Endothelial cell of umbilical vein (primary cell): ENCODE measurements around the gene ZNF407. TPM values are rescaled to one million over a fixed set of nuclear protein-coding genes. Genes with fewer than 3 reads are reported as not detected.

Experiments used
- BruUV-seq: library from RNA; stranded (reverse); fragments of 400-500 nt; replicated peaks from 2 replicates; lab custom pipeline; 2021; lab: Mats Ljungman, UMichigan
- CTCF ChIA-PET: fragments of 300-600, 350-600 bp; sonication (Branson Sonifier 250); formaldehyde crosslinking; loops from one replicate; lab custom pipeline; 2021; ENCODE audit warnings: antibody characterized with exemption, inconsistent platforms; lab: Charles Lee
- POLR2A ChIA-PET: fragments of 300-600, 350-600 bp; sonication (Branson Sonifier 250); formaldehyde crosslinking; loops from one replicate; lab custom pipeline; 2021; ENCODE audit warnings: antibody characterized with exemption, inconsistent platforms; lab: Charles Lee
- DNase-seq: peaks from one replicate; pipeline ENCODE4 v3.0.0-alpha.2; 2011; ENCODE audit warnings: low read depth, low spot score
- FAIRE-seq: peaks from 2 replicates; lab custom pipeline; 2011; peaks lifted over from hg19 to GRCh38; lab: Jason Lieb, UNC
- H2AFZ ChIP-seq: 2 replicates; pipeline ENCODE4 v1.6.0; 2012; ENCODE audit warnings: low read depth, low read length, control low read depth, inconsistent platforms
- H3K27ac ChIP-seq: 2 replicates; pipeline ENCODE4 v1.5.1; 2011; ENCODE audit warnings: low read depth, mild to moderate bottlenecking, control low read depth, low read length, moderate library complexity; ENCODE audit not compliant: insufficient read depth
- H3K27me3 ChIP-seq, 2 experiments: 2 replicates each; pipeline versions ENCODE4 v1.6.0 to v1.6.1; 2011; ENCODE audit warnings: low read length in 2 of 2, mixed read lengths in 1 of 2; ENCODE audit not compliant: control insufficient read depth in 2 of 2, insufficient read depth in 2 of 2
- H3K36me3 ChIP-seq, 2 experiments: 2 replicates in 1 of 2; 3 replicates in 1 of 2; pipeline ENCODE4 v1.5.1; 2011; ENCODE audit warnings: low read length in 2 of 2, mild to moderate bottlenecking in 1 of 2, moderate library complexity in 1 of 2; ENCODE audit not compliant: control insufficient read depth in 2 of 2, insufficient read depth in 2 of 2; ENCODE audit errors: extremely low read depth in 1 of 2
- H3K4me1 ChIP-seq: 3 replicates; pipeline ENCODE4 v1.5.1; 2011; ENCODE audit warnings: mild to moderate bottlenecking, low read length; ENCODE audit not compliant: control insufficient read depth, insufficient read depth; ENCODE audit errors: extremely low read depth
- H3K4me2 ChIP-seq: 2 replicates; pipeline ENCODE4 v1.6.1; 2011; ENCODE audit warnings: low read length, control low read depth, mixed read lengths; ENCODE audit not compliant: insufficient read depth
- H3K4me3 ChIP-seq, 3 experiments: fragments of 200-600 bp in 1 of 3; sonication (generic), shearing (Covaris generic) in 1 of 3; replicated peaks in 1 of 3; 2 replicates each; pipeline ENCODE4 v1.5.1; 2011 to 2016; ENCODE audit warnings: control low read depth in 3 of 3, low read length in 3 of 3, mild to moderate bottlenecking in 2 of 3, inconsistent platforms in 1 of 3, low read depth in 1 of 3, moderate library complexity in 1 of 3; ENCODE audit not compliant: insufficient read depth in 1 of 3
- H3K79me2 ChIP-seq: 2 replicates; pipeline ENCODE4 v1.6.0; 2012; ENCODE audit warnings: low read length, inconsistent platforms; ENCODE audit not compliant: control insufficient read depth, insufficient read depth
- H3K9ac ChIP-seq: replicated peaks from 2 replicates; pipeline ENCODE3; 2011; ENCODE audit warnings: low read length, control low read depth; ENCODE audit not compliant: insufficient read depth; ENCODE audit errors: extremely low read depth
- H3K9me1 ChIP-seq: replicated peaks from 3 replicates; pipeline ENCODE4 v1.6.0; 2011; ENCODE audit warnings: mild to moderate bottlenecking, low read length; ENCODE audit not compliant: control insufficient read depth, insufficient read depth; ENCODE audit errors: extremely low read depth
- H3K9me3 ChIP-seq: replicated peaks from 2 replicates; pipeline ENCODE4 v1.5.1; 2012; ENCODE audit warnings: low read length, inconsistent platforms; ENCODE audit not compliant: control insufficient read depth, insufficient read depth
- H4K20me1 ChIP-seq: replicated peaks from 2 replicates; pipeline ENCODE3; 2011; ENCODE audit warnings: mild to moderate bottlenecking, low read length; ENCODE audit not compliant: control insufficient read depth, insufficient read depth; ENCODE audit errors: extremely low read depth
- EZH2 ChIP-seq: IDR thresholded peaks from 2 replicates; pipeline ENCODE4 v1.6.1; 2012; ENCODE audit warnings: borderline replicate concordance, low read depth, mild to moderate bottlenecking, moderate library complexity, low read length, inconsistent platforms; ENCODE audit not compliant: severe bottlenecking
- FOS ChIP-seq: IDR thresholded peaks from 2 replicates; pipeline ENCODE4 v1.6.1; 2011; ENCODE audit warnings: mild to moderate bottlenecking, low read length, moderate library complexity, borderline replicate concordance; ENCODE audit not compliant: insufficient read depth
- GATA2 ChIP-seq: IDR thresholded peaks from 2 replicates; pipeline ENCODE4 v1.7.0; 2011; ENCODE audit warnings: low read depth, mild to moderate bottlenecking, moderate library complexity, mixed read lengths, low read length; ENCODE audit not compliant: insufficient read length, insufficient read depth
- JUN ChIP-seq: IDR thresholded peaks from 2 replicates; pipeline ENCODE4 v1.6.1; 2011; ENCODE audit warnings: borderline replicate concordance, low read depth; ENCODE audit not compliant: insufficient read length, insufficient read depth
- MYC ChIP-seq: IDR thresholded peaks from one replicate; pipeline ENCODE4 v1.6.1; 2011; ENCODE audit warnings: mild to moderate bottlenecking, low read depth, low read length
- POLR2A ChIP-seq: IDR thresholded peaks from 2 replicates; pipeline ENCODE4 v1.6.1; 2012; ENCODE audit warnings: low read depth, mild to moderate bottlenecking, control low read depth, low read length
- POLR2AphosphoS5 ChIP-seq: IDR thresholded peaks from 2 replicates; pipeline ENCODE4 v1.6.1; 2012; ENCODE audit warnings: low read depth, mild to moderate bottlenecking, control low read depth, low read length, moderate library complexity; ENCODE audit not compliant: insufficient read depth
- dilution Hi-C: fragments of 300-500 bp; cut with MboI; formaldehyde crosslinking; loops from one replicate; pipeline ENCODE4 v1.15.0; 2019; ENCODE audit warnings: low sequenced_read_pairs; ENCODE audit not compliant: extremely low pct_ligation_motif_present
- intact Hi-C: fragments of 100-400 bp; cut with micrococcal nuclease; formaldehyde crosslinking; loops from one replicate; pipeline ENCODE4 v1.10.0; 2022
- polyA plus RNA-seq, 4 experiments: library from polyadenylated mRNA; depleted of rRNA in 3 of 4; stranded (reverse) in 3 of 4; unstranded in 1 of 4; fragments of >200 nt; gene quantifications; 2 replicates each; pipeline versions ENCODE4 v1.2.1 to v1.2.3, GENCODE V29; 2011 to 2012; ENCODE audit warnings: missing spikeins in 1 of 4
- total RNA-seq: library from RNA; stranded (reverse); gene quantifications from 2 replicates; pipeline ENCODE4 v1.2.3, GENCODE V29; 2021
- TF ChIP-seq, protein P1 (sequence below), 2 donors: IDR thresholded peaks; 1 replicate in 1 of 2; 2 replicates in 1 of 2; pipeline ENCODE4 v1.5.1; 2011; ENCODE audit warnings: low read length in 2 of 2, mild to moderate bottlenecking in 2 of 2, moderate library complexity in 2 of 2, control low read depth in 1 of 2, inconsistent platforms in 1 of 2, low read depth in 1 of 2; ENCODE audit not compliant: insufficient read depth in 1 of 2; ENCODE audit errors: extremely low read depth in 1 of 2
- TF ChIP-seq, protein P2 (sequence below): IDR thresholded peaks from 2 replicates; pipeline ENCODE4 v1.6.1; 2011; ENCODE audit not compliant: insufficient read depth, insufficient read length

ZNF407 gene
- total and polyA plus RNA-seq, 2 donors (not counting 3 experiments of a cell fraction or from before 2014, with no cell fraction given): 3.8 to 20.1 TPM

DNA sequence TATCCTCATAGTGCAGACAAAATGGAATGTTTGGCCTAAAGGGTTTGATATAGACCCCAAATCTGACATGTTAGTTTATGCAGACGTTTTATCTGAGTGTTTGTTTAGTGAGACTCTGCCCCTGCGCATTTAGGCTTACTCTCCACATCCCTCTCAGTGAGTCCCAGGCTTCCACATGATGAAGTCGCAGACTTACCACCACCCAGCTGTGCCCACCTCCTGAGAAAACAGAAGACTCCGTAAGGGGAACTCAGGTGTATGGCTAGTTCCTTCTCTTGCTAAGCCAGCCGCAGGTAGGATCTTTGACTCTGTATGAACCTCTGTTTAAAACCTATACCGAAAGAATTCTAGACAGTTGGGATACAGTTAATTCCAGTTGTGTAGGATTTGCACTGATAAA, 338.7 kb downstream of the ZNF407 start:
- DNase-seq: no peak
- intact Hi-C loops: no loop called here
- ChIA-PET CTCF (interaction anchor here (1.5 kb wide), 1 partner anchor 14 kb away, joined by 4 read pairs; no protein-coding TSS in a partner anchor), POLR2A (no interaction called here)
- no peak overlapping the region for H3K4me3 ChIP-seq
- H4K20me1 ChIP-seq: no peaks in the 10 kb centered on the region
- H3K27ac ChIP-seq: no peak overlapping the region
- no TSS peak for BruUV-seq
- TF ChIP-seq POLR2A (no peak), GATA2 (no peak), FOS (no peak), MYC (no peak), JUN (no peak), POLR2AphosphoS5 (no peak), EZH2 (no peak)
- TF ChIP-seq, protein P1, sequence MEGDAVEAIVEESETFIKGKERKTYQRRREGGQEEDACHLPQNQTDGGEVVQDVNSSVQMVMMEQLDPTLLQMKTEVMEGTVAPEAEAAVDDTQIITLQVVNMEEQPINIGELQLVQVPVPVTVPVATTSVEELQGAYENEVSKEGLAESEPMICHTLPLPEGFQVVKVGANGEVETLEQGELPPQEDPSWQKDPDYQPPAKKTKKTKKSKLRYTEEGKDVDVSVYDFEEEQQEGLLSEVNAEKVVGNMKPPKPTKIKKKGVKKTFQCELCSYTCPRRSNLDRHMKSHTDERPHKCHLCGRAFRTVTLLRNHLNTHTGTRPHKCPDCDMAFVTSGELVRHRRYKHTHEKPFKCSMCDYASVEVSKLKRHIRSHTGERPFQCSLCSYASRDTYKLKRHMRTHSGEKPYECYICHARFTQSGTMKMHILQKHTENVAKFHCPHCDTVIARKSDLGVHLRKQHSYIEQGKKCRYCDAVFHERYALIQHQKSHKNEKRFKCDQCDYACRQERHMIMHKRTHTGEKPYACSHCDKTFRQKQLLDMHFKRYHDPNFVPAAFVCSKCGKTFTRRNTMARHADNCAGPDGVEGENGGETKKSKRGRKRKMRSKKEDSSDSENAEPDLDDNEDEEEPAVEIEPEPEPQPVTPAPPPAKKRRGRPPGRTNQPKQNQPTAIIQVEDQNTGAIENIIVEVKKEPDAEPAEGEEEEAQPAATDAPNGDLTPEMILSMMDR (IDR thresholded peaks at IDR 0.05; ENCODE audit: extremely low read depth in 1 of 2, insufficient read depth in 1 of 2, low read depth in 1 of 2, low read length in 2 of 2): no peak
- TF ChIP-seq, protein P2, sequence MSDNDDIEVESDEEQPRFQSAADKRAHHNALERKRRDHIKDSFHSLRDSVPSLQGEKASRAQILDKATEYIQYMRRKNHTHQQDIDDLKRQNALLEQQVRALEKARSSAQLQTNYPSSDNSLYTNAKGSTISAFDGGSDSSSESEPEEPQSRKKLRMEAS: no peak
- H3K4me1 ChIP-seq: no peaks in the 10 kb centered on the region
- H3K4me2 ChIP-seq: no peak overlapping the region
- no peak for FAIRE-seq
- no peak overlapping the region for H2AFZ ChIP-seq
- H3K27me3 ChIP-seq: no peaks in the 10 kb centered on the region
- no peaks in the 10 kb centered on the region for H3K36me3 ChIP-seq
- H3K79me2 ChIP-seq: no peaks in the 10 kb centered on the region
- H3K9ac ChIP-seq: no peak overlapping the region
- H3K9me3 ChIP-seq: no peaks in the 10 kb centered on the region
- no peaks in the 10 kb centered on the region for H3K9me1 ChIP-seq
- dilution Hi-C loops: no loop called here
